HG02798 (cell line): ENCODE data around the gene CBLIF.
"Not testable (repeated sequence)": the region's sequence is repeated elsewhere in the genome, so short reads cannot be mapped to it uniquely, and the experiment has no call there.

ENCODE experiments used
- ATAC-seq: cut with Tn5 transposase; IDR thresholded peaks from one replicate; pipeline ENCODE4 v1.9.1; 2021; ENCODE audit warnings: mild to moderate bottlenecking; ENCODE audit not compliant: unreplicated experiment, poor library complexity

The CBLIF gene

GRCh38 chr11:59845399-59845798 lies at the start of gene CBLIF:
Gene CBLIF (minus strand): TSS chr11:59845499. CDS start chr11:59845453, 46 bp downstream.
- ATAC-seq = no peak

GRCh38 chr11:59894616-59895015 lies 49.3 kb upstream of the CBLIF start:
- no peak for ATAC-seq

DNA sequence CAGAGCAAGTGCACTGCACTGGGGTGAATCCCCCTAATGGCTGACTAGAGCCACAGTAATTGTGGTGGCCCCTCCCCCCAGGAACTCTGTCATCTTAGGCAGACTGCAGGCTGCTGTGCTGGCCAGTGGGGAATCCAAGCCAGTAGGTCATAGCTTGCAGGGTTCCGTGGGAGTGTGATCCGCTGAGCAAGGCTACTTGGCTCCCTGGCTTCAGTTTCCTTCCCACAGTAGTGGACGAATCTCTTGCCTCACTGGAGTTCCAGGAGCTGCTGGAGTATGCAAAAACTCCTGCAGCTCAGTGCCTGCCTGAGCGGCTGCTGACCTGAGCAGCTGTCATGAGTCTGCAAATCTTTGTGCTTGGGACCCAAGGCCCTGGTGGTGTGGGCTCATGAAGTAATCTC lies 46.5 kb upstream of the CBLIF start:
- ATAC-seq = no peak

DNA sequence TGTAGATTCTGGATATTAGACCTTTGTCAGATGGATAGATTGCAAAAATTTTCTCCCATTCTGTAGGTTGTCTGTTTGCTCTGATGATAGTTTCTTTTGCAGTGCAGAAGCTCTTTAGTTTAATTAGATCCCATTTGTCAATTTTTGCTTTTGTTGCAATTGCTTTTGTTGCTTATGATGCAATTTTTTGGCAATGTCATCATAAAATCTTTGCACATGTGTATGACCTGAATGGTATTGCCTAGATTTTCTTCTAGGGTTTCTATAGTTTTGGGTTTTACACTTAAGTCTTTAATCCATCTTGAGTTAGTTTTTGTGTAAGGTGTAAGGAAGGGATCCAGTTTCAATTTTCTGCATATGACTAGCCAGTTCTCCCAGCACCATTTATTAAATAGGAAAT lies 41.9 kb upstream of the CBLIF start:
- not testable (repeated sequence) for ATAC-seq

GRCh38 chr11:59883597-59883996 lies 38.3 kb upstream of the CBLIF start:
- ATAC-seq = no peak

- ATAC-seq = no peak
Observed at GRCh38 chr11:59879567-59879966, 34.3 kb upstream of the CBLIF start.

- no peak for ATAC-seq
Observed at GRCh38 chr11:59878575-59878974, 33.3 kb upstream of the CBLIF start, which contains the start of gene OOSP3. Gene OOSP3 (plus strand): TSS chr11:59878782. CDS start chr11:59878809, 27 bp downstream.

DNA sequence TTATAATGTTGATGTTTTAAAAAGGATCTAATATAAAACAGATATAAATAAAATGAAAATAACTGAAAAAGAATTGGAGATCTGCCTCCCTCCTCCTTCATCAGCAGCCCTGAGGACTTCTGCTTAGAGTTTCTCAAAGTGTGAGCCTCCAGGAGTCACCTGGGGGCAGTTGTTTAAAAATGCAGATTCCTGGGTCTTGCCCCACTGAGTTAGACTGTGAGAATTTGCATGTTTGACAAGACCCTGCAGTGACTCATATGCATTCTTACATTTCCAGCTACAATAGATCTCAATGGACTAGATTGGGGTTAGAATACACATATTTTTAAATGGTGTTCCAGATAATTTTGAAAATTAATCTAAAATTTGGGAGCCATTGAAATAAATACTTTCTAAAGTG lies 32.5 kb upstream of the CBLIF start:
- ATAC-seq = no peak

- no peak for ATAC-seq
Observed at GRCh38 chr11:59877325-59877724, 32.0 kb upstream of the CBLIF start.

- ATAC-seq = no peak
Observed at GRCh38 chr11:59875856-59876519, 30.7 kb upstream of the CBLIF start.

GRCh38 chr11:59872076-59872475 lies 26.8 kb upstream of the CBLIF start:
- no peak for ATAC-seq

DNA sequence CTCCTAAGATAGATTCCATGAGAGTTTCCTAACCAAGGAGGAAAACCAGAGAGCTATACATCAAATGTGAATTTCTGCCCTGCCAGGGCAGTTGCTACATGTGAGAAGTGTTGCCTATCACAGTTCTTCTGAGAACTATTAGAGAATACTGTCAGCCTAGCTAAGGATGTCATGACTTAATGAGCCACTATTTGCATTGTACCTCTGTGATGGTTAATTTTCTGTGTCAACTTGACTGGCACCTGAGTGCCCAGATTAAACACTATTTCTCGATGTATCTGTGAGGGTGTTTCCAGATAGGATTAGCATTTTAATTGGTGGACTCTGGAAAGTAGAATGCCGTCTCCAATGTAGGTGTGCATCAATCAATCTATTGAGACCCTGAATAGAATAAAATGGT lies 22.6 kb upstream of the CBLIF start:
- no peak for ATAC-seq

- ATAC-seq = no peak
Observed at GRCh38 chr11:59866836-59867235, 21.5 kb upstream of the CBLIF start.

DNA sequence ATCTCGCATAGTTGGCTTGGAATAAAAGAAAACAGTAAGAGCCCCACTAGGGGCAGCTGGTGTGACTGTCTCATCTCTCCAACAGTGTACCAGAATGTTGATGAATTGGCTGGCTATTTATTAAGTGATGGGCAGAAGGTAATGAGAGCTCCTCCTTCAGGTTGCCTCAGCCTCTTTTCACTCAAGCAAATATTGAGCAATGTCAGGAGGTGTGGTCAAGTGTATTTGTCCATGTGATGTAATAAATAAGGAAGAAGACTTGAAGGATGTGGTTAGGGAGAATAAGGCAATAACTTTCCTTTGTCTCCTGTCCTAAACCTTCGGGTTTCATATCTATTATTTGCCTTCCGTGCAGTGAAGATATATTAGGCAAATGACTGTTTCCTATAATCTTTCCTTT lies 21.1 kb upstream of the CBLIF start, which contains the start of gene TCN1:
Gene TCN1 (minus strand): TSS at position 91 of the 400 bp plus-strand sequence. CDS start 17 bp downstream, at position 74.
- no peak for ATAC-seq

GRCh38 chr11:59865031-59865430 lies 19.7 kb upstream of the CBLIF start:
- no peak for ATAC-seq

DNA sequence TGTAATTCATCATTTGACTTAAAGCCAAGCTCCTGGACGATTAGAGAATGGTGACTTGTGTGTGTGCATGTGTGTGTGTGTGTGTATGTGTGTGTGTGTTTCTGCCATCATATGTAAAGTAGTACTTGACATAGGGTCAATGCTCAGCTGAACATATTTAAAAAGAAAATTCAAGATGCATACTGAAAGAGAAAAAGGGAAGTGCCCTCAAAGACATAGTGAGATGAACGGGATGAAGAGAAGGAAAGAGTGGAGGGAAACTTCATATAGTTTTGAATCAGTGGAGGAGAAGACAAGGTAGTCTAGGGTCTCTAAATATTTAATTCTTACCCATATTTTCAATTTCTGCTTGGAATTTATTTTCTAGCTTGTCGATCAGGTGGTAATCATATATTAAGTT lies 17.0 kb upstream of the CBLIF start:
- ATAC-seq = no peak

GRCh38 chr11:59859673-59860072 lies 14.4 kb upstream of the CBLIF start:
- no peak for ATAC-seq

- no peak for ATAC-seq
Observed at GRCh38 chr11:59857439-59858434, 12.4 kb upstream of the CBLIF start.

DNA sequence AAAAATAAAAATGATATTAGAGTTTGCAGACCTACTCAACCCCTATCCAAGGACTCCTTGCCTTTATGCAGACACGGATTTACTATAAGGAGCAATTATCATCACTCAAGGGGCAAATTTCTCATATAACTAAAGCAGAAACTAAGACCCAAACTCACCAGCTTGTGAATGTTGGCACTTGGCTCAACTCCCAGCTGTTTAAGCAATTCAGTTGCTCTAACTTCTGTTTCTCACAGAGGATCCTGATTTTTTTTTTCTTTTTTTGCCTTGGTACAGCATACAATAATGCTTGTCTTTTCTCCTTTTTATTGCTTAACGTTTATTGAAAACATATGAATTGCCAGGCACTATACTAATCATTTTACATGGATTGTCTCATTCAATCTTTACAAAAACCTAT lies 9.6 kb upstream of the CBLIF start:
- no peak for ATAC-seq

GRCh38 chr11:59851416-59851815 lies 6.1 kb upstream of the CBLIF start:
- ATAC-seq = not testable (repeated sequence)

GRCh38 chr11:59849551-59849950 lies 4.3 kb upstream of the CBLIF start:
- not testable (repeated sequence) for ATAC-seq
